ENCODE results near the gene ADGRD2.

The ADGRD2 gene

DNA sequence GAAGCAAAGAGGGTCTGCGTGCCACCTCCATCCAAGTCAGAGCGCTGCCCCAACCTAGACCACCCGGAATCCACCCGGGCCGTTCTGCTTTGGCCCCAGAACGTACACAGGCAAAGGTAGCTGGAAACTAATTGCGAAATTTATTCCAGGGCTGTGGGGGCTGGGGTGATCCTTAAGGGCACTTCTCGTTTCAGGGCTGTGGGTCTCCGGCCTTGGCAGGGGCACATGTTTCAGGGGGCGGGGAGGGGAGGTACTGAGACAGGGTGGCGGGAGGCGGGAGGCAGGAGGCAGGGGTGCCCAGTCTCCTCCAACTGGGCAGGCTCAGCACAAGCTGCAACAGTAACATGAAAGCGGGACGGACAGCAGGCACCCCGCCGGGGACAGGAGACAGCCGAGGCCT, 30.9 kb downstream of the ADGRD2 start:
- DNase-seq = peak; percentile 13

DNA sequence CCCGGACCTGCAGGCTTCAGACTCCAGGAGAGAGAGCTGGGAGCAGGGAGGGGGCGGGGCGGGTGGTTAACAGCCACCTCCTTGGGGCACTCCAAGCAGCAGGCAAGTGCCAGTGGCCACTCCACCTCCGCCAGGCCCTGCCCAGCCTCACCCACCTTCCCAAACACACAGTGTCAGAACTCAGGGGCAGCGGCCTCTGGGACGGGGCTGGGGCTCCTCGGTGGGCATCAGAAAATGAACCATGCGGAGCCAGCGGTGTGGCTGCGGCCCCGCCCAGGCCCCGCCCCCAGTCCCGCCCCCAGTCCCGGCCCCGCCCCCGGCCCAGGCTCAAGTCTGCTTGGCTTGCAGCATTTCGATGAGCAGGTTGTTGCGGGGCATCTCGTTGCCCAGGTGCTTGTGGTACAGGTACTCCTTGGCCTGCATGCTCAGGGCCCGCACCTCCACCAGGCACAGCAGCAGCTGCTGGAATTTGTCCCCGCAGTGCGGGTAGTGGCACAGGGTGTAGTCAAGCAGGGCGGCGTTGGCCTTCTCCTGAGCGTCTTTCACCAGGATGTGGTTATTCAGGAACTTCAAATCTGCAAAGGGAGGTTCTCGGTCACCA, 32.3 kb downstream of the ADGRD2 start:
- DNase-seq = peak; percentile 16

DNA sequence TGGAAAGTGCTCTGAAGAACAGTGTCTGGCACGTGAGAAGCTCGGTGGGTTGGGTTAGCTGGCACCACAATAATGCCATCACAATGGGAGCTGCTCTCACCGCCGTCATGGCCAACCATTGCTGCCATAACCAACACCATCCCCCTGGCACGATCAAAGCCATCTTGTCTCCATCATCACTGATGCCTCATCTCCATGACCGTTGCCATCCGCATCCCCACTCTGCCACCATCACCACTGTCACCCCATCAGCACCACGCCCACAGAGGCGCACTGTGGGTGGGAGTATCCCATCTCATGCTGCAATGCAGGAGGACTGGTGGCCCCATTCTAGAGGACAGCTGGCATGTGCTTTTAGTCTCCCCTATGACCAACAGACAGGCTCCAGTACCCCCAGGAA, 33.2 kb downstream of the ADGRD2 start:
- DNase-seq = peak; percentile 16

DNA sequence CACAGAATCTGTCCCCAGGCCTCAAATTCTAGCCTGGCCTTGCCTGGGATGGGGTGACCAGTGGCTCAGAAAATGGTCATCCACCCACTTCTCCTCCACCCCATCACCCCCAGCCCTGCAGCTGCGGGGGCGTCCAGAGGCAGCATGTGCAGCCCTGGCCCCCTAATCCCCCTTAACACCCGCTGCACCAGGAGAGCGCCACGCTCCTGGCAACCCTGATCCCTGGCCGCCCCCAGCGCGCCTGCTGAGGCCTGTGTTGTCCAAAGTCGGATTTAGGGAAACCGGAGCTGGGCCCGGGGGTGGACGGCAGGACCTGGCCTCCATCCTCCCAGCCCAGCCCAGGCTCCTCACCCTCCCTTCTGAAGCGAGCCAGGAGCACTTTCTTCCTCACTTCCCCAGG, 35.0 kb downstream of the ADGRD2 start:
- DNase-seq = peak; percentile 21

DNA sequence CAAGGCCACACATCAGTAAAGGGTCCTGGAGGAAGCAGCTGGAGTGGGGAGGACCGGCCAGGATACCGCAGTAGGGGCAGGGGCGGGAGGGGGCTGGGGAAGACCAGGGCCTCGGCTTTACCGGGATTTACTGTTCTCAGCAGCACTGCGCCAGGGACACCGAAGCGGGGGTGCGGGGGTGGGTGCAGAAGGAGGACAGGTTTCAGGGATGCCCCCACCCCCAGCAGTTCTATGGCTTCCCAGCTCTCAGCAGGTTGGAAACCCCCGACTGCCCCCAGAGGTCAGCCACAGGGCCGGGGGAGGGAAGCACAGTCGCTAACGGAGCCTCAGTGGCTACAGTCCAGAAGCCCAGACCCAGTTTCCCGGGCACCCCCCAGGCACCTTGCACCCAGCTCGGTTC, 35.7 kb downstream of the ADGRD2 start:
- peak; percentile 21 for DNase-seq

DNA sequence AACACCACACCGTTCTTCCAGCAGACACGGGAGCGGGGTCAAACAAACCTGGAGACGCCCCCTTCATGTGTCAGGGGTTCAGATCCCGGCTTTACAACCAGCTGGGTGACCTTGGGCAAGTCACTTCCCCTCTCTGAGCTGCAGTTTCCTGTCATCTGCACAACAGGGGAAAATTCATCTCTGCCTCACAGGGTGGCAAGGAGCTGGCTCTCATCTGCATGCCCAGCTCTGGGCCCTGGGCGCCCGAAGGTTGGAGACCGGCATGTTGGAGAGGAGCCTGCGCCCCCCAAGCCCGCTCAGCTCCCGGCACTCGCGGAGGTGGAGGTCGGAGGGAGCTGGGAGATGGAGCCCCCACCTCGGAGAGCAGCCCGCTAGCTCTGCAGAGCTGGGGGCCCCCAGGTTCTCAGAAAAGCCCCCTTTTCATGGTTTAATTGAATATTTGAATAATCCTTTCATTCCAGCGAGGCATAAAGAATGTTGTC, 36.6 kb downstream of the ADGRD2 start:
- DNase-seq = no peak

DNA sequence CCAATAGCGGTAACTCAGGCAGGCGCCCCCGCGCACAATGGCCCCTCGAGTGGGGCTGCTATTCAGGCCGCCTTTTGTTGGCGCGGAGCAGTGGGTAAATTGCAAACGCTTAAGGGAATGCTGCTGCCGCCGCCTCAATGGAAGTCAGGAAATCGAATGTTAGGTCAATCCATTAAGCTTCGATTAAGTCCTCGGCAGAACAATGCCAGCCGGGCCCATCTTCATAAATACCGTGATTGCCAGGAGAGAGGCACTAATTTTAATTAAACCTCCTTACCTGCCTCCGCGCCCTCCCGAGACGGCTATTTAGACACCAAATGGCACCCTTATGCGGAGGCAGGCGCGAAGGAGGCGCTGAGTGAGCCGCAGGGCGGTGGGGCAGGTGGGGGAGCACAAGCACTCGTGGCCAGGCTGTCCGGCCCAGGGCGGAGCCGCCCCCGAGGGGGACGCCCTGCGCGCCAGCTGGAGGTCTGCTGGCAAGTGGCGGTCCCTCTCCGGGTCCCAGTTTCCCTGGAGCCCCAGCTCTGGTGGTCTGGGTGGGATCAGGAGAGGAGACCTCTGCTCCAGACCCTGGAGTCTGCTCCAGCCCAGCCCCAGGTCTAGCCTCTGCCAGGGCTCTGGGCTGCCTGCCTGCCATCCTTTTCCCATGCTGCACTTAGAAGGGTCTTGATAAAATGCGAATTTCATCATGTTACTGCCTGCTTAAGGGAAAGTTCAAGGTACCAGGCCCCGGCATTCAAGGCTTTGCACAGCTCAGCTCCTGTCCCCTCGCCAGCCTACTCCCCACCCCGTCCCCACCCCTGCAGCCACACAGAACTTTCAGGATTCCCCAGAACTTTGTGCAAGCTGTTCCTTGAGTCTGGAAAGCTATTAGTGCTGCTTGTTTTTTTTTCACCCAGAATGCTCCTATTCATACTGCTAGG, 37.3 kb downstream of the ADGRD2 start:
- DNase-seq = no peak

DNA sequence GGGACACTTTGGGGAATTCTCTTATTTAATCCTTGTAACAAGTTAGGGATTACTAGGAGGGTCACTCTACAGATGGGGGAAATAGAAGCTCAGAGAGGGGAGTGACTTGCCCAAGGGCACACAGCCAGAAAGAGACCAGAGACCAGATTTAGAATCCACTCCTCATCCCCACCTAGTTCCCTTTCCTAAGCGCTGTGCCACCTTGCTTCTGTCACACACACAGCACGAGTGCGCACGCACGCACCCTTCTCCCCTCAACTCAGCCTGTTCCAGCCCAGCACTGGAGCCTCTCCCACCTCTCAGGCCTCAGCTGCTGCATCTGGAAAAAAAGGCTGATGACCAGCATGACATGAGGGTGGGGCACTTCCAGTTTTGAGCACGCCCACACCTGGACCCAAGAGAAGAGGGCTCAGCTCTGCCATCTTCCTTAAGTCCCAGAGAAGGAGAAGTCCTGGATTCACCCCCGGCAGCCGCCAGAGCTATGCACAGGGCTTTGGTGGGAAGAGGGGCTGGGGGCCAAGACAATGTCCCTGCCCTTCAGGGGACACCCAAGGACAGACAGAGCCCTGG, 38.5 kb downstream of the ADGRD2 start:
- DNase-seq = no peak

DNA sequence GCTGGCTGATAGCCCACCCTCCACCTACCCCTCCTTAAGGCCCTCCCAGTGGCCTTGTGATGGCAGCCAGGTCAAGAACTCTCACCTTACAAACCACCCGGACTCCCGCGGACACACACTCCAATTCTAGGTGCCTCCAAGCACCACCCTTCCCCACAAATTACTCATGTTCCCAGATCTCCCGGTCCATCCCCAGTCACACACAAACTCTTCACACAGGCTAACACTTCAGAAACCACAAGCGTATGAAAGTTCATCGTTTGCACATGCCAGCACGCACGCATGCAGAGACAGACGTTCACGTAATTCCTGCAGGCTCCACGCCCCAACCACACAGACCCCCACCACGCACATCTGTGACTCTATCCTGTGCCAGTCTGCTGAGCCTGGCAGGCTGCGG, 39.0 kb downstream of the ADGRD2 start:
- DNase-seq = no peak

DNA sequence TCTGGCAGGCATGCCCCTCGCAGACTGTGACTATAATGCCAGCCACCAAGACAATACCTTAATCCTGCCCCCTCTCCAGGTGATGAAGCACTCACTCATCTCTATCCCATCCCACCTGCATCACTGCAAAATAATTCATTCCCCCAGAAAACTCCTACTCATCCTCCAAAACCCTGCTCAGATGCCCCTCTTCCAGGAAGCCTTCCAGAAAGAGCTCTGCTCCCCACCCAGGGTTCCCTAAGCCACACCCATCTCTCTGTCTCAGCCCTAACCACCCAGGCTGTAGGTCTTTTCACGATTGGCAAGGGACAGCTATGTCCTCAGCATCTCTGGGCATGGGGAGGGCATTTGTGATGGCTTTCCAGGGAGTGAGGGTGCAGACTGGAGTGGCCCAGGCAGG, 39.8 kb downstream of the ADGRD2 start:
- no peak for DNase-seq

DNA sequence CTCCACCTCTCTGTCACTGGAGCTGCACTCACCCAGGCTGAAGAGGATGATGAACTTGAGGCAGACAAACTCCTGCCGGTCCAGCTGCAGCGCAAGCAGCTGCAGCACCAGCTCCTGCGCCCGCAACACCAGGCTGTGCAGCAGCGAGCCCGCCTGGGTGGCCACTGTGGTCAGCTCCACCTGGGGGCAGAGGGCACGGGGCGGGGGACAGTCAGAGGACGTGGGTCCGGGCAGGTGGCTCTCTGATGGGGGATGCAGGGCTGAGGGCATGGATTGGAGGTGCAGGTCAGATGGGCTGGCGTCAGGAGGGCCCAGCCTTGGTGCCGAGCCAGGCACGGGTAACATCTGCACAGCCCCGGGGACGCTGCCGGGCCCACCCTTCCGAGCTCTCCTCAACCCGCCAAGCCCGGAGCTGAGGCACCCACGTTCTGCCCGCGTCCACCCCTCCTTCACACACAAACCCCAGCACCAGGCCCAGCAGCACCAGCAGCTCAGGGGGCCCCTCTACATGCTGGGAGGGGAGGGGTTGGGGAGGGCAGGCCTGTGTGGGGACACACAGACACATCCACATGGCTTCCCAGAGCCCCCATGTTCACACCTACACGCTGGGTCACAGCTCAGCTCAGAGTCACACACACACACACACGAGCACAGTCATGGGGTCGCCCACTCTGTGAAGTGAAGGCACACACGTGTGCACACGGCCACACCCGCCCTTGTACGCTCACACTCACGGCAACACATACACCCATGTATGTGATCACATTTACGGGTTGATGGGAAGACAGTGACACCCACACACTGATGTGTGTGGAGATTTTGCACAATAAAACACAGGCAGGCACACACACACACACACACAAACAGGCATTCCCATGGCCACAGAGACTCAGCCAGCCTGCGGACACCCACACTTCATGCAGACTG, 41.1 kb downstream of the ADGRD2 start:
- no peak for DNase-seq

DNA sequence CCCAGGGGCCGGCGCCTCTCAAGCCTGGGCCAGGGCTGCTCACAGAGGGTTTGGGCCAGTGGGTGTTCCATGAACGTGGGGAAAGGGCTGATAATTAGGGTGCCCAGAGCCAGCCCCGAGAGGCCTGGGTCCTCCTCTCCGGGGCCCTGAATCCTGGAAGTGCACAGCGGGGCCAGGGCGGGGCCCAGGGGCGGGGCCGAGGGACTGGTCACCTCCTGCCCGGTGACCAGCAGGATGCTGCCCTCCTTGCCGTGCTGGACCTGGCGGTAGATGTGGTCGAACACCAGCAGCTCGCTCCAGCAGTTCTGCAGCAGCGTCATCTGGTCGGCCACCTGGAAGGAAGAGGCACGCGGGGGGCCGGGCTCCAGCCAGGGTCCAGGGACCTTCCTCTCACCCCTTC, 42.6 kb downstream of the ADGRD2 start:
- no peak for DNase-seq

DNA sequence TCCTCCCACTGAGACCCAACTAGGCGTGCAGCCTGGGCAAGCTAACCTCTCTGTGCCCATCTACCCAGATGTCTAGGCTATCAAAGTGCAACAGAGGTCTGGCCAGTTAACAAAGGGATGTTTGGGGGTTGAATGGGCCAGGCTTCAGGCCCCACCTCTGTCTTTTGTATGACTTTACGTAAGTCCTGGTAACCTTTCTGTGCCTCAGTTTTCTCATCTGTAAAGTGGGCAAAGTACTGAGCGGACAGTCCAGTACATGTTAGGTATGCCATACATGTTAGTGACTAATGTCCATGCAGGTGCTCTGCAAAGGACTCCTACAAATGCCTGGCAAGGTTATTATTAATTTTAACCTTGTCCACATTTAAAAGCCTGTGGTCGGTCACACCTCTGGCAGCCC, 43.0 kb downstream of the ADGRD2 start:
- DNase-seq = no peak

DNA sequence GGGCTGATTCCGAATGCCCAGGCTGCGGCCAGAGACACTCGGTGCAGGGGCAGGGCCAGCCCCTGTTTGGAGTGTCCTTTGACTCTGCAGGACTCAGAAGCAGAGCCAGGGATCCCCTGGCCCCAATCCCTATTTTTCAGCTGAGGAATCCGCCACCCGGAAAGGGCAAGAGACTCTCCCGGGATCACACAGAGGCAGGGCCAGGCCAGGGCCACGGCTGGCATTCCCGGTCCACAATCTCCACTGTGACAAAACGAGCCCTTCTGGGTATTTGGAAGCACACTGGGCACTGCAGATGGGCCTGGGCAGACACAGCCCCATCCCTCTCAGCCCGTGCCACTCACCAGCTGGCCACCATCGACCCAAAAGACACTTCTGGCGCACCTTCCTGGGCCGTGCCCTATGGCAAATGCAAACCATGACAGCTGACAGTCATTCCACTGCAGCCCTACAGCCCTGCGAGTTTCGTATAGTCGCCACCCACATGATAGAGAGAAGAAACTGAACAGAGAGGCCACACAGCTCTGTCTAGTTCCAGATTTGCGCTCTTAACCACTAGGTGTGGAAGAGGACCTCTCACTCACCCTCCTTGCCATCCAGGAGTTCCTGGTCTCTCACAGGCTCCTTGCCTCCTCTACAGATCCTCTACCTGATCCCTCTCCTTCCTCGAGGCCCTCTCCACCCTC, 43.7 kb downstream of the ADGRD2 start:
- DNase-seq = no peak

DNA sequence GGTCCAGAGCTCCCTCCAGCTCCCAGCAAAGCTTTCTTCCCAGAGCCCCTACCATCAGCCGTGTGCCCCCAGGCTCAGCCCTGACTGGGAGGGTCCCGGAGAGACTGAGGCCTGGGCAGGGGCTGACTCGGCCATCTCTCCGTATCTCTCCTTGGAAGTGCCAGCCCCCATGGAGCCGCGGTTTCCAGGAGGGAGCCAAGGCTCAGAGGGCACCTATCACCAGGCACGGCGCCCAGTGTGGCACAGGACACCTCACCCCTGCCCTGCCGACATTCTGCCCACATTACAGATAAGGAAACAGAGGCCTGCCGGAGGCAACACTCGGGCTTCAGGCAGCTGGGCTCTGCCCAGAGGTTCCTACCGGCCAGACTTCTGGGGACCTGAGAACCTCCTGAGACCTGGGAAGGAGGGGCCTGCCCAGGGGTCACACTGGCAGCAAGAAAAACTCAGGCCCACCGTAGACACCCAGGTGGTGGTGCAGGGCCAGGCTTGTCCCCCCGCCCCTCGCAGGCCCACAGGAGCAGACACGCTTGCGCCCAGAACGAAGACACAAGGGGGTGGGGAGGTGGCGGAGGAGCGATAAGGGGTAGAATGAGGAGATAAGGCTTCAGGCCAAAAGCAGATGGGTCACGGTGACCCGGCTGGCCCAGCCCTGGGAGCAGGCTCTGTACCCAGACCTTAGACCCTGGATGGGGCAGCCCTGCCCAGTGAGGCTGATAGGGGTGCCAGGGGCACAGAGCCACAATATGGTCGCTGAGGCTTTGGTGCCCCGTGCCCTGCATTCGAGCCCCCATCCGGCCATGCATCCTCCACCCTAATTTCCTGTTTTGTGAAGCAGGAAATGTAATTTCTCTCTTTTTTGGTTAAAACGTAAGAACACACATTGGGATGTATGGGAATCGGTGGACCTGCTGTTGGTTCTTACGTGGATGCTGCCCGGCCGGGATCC, 45.1 kb downstream of the ADGRD2 start:
- DNase-seq = no peak

DNA sequence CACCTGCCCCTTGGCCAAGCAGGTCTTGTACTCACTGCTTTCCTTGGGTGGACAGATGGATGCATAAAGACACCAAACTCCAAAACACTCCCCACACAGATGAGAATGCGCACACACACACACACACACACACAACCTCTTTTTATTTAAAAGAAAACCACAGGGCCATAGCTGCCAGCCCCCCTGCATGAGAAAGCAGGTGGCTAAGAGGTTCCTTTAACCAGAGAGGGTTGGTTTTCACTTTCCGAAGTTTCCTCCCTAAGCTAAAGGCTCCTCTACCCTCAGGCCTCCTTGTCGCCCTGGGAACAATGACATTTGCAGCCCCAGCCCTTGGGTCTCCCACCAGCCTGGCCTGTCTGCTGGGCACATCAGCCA, 45.8 kb downstream of the ADGRD2 start:
- no peak for DNase-seq

DNA sequence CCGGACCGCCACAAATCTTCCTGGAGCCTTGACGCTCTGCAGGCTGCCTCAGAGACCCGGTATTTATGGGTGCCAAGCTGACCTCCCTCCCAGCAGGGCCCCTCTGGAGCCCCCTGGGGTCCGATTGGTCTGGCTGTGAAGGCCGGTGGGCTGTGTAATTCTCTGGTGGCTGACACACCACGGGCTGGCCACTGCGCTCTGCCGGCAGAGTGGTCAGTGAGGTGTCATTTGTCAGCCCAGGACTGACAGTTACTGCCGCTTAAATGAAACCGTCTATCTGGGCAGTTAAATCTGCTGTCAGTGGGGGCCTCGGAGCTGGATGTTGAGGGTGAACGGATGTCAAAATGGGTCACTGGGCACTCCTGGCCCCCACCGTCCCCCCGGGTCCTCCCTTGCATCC, 46.2 kb downstream of the ADGRD2 start:
- no peak for DNase-seq

DNA sequence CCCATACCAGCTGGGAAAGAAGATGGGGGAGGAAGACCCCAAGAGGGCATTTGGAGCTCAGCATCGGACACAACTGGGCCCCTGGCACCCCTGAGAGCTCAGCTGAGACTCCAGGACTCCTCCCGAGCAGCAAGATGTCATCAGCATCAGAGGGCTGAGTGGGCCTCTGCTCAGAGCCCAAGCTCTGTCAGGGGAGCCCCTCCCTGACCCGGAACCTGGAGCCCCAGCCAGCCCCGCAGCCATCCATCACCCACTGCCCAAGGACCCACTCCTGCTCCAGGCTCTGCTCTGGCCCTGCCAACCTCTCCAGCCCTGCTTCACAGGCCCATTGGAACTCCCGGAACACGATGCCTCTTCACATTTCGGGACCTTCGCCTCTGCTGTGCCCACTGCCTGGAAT, 47.2 kb downstream of the ADGRD2 start:
- DNase-seq = no peak

DNA sequence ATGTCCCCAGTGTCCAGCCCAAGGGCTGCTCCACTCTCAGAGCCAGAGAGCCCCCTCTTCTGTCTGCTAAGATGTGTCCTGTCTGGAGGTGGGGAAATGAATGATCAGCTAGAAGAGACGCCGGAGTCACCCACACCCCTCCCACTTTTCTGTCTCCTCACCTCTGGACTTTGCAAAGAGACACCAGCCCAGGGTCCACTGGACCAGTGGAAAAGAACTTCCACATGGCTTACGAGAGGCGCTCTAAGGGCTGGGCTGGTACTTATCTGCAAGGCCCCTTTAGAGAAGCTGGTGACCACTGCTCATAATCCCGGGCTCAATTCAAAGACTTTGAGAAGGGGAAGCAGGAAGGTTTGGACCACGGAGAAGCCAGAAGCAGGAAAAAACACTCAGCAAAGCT, 47.8 kb downstream of the ADGRD2 start:
- DNase-seq = no peak

DNA sequence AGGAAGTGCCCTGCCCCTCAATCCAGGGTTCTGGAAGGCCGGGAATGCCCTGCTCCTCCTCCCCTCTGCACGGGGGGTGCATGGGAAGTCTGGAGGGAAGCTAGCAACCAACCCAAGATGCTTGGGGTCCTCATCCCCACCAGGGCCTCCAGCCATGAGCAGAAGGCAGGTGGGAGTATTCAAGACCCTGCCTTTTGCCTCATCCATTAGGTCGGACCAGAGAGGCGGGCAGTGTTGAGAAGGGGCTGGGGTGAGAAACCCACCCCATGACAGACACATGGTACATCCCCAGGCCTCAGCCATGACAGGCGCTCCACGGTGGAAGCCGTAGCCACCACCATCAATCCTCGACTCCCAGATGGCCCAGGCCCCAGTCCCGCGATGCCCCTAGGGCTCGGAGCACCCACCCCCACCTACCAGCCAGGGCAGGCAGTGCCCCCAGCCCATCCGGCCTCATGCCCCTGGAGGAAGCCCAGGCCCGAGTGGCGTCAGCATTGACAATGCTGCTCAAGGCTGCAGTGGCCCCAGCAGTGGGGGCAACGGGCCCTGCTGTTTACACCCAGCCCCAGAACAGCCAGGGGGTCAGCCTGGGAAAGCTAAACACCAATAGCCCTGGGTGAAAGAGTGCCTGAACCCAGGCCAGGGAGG, 48.4 kb downstream of the ADGRD2 start:
- no peak for DNase-seq

DNA sequence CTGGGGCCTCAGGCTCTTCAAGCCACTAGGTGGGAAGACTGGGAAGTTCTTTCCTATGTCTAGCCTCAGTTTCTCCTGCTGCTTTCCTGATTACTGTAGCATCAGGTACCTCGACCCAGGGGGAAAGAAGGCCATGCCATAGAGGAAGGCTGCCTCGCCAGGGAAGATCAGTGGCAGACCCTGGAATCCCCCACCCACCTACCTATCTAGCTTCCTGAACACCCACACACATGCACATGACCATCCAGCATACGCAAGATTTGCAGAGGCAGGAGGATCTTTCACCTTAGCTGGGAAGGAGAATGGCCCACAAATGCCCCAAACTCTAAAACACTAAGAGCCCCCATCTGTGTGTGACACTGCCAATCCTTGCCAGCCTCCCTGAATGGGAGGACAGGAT, 49.0 kb downstream of the ADGRD2 start:
- DNase-seq = no peak
